Measurements from ENCODE around the gene MPI. TPM values are rescaled to one million over a fixed set of nuclear protein-coding genes. Genes with fewer than 3 reads are reported as not detected.

The MPI gene
- 17.9 TPM for total RNA-seq (2013)
- 10 to 100 TPM; 19.2 to 19.9 (median 19.7) TPM for polyA plus RNA-seq
- polyA minus RNA-seq, result 11.1 and 28.2 TPM in 2 replicates
- total RNA-seq, result 0.59 to 9.8 (median 6.3) reads per million in 11 experiments

GRCh38 chr15:74889883-74890664, at the start of gene MPI:
MPI (plus strand) TSS chr15:74890042; CDS start chr15:74890074, 32 bp downstream.
- Histone ChIP-seq H3K4me2 (replicated peaks; ENCODE audit: extremely low read depth, low read length, poor library complexity, severe bottlenecking) (peak within 1 kb of the TSS; percentile 99), H3K9ac (ENCODE audit: insufficient read depth, low read length, poor library complexity, severe bottlenecking) (peak within 1 kb of the TSS; percentile 77), H3K27me3 (ENCODE audit: control insufficient read depth in 2 of 2, insufficient read depth in 2 of 2, low read length in 2 of 2) (no peaks in the 10 kb centered on the region), H3K79me2 (ENCODE audit: insufficient read depth, low read length) (peaks cover 6% of the 10 kb centered on the region), H3K27ac (ENCODE audit: low read depth in 1 of 2, low read length in 2 of 2) (peak within 1 kb of the TSS in 1 of 2 donors; percentile 84), H3K4me3 (replicated peaks in 1 of 3; ENCODE audit: low read depth in 2 of 3, low read length in 3 of 3) (peak within 1 kb of the TSS; percentile 62 to 99 (median 97)), H4K20me1 (ENCODE audit: insufficient read depth, low read length) (no peaks in the 10 kb centered on the region), H2AFZ (ENCODE audit: insufficient read depth, low read depth, low read length, poor library complexity, severe bottlenecking) (peak within 1 kb of the TSS; percentile 99), H3K4me1 (ENCODE audit: control insufficient read depth in 1 of 2, insufficient read depth in 2 of 2, low read length in 2 of 2) (peaks cover 35 to 40% of the 10 kb centered on the region in 2 donors), H3K36me3 (replicated peaks in 1 of 2; ENCODE audit: control insufficient read depth in 1 of 2, insufficient read depth in 2 of 2, low read length in 2 of 2) (peaks cover 10 to 14% of the 10 kb centered on the region in 2 donors), H3K9me3 (replicated peaks in 1 of 2; ENCODE audit: control insufficient read depth in 1 of 2, insufficient read depth in 1 of 2, low read length in 2 of 2) (no peaks in the 10 kb centered on the region)
- peak; percentile 64 to 79 (median 69) for DNase-seq
- H3K36me3 Mint-ChIP-seq, result peaks cover 15 to 24% of the 10 kb centered on the region in 2 donors
- peaks cover 45% of the 10 kb centered on the region for H3K4me1 Mint-ChIP-seq
- 2% methylated on average over 39 of the region's 47 CpGs for WGBS (ENCODE audit: insufficient coverage)
- H3K27me3 Mint-ChIP-seq (ENCODE audit: low read depth in 3 of 3), result peaks cover 0 to 5% (median 0%) of the 10 kb centered on the region in 3 donors
- no peak for TF ChIP-seq CTCF (IDR thresholded peaks at IDR 0.05)
- intact Hi-C loops (cut with micrococcal nuclease), result no loop called here
- H3K27ac Mint-ChIP-seq, result peak within 1 kb of the TSS; percentile 55 to 88 (median 77)
- peaks cover 0 to 2% (median 0%) of the 10 kb centered on the region in 7 donors for H3K9me3 Mint-ChIP-seq
- H3K4me3 Mint-ChIP-seq, result peak within 1 kb of the TSS; percentile 91 to 96

- H3K9me3 Mint-ChIP-seq, result no peaks in the 10 kb centered on the region
- peaks cover 37% of the 10 kb centered on the region for H3K4me1 Mint-ChIP-seq
- Histone ChIP-seq H3K27me3 (ENCODE audit: control insufficient read depth in 2 of 2, insufficient read depth in 2 of 2, low read length in 2 of 2) (no peaks in the 10 kb centered on the region), H2AFZ (ENCODE audit: insufficient read depth, low read depth, low read length, poor library complexity, severe bottlenecking) (no peak overlapping the region), H3K4me3 (replicated peaks in 1 of 3; ENCODE audit: low read depth in 2 of 3, low read length in 3 of 3) (no peak overlapping the region), H4K20me1 (ENCODE audit: insufficient read depth, low read length) (peaks cover 27% of the 10 kb centered on the region), H3K4me2 (replicated peaks; ENCODE audit: extremely low read depth, low read length, poor library complexity, severe bottlenecking) (no peak overlapping the region), H3K4me1 (ENCODE audit: control insufficient read depth in 1 of 2, insufficient read depth in 2 of 2, low read length in 2 of 2) (peaks cover 16 to 22% of the 10 kb centered on the region in 2 donors), H3K27ac (ENCODE audit: low read depth in 1 of 2, low read length in 2 of 2) (no peak overlapping the region), H3K9me3 (replicated peaks in 1 of 2; ENCODE audit: control insufficient read depth in 1 of 2, insufficient read depth in 1 of 2, low read length in 2 of 2) (no peaks in the 10 kb centered on the region), H3K9ac (ENCODE audit: insufficient read depth, low read length, poor library complexity, severe bottlenecking) (no peak overlapping the region), H3K36me3 (replicated peaks in 1 of 2; ENCODE audit: control insufficient read depth in 1 of 2, insufficient read depth in 2 of 2, low read length in 2 of 2) (peaks cover 25 to 48% of the 10 kb centered on the region in 2 donors), H3K79me2 (ENCODE audit: insufficient read depth, low read length) (peaks cover 2% of the 10 kb centered on the region)
- H3K4me3 Mint-ChIP-seq, result peak overlapping the region; percentile 5 to 30
- DNase-seq, result no peak
- intact Hi-C loops (cut with micrococcal nuclease), result loop anchor here (10.0 kb wide), 1 partner anchor 64 kb away; the partner anchor contains the start of gene FAM219B (in 2 of the 2)
- H3K27me3 Mint-ChIP-seq (ENCODE audit: low read depth in 3 of 3), result peaks cover 0 to 3% (median 0%) of the 10 kb centered on the region in 3 donors
- peaks cover 26 to 51% of the 10 kb centered on the region in 2 donors for H3K36me3 Mint-ChIP-seq
- WGBS (ENCODE audit: insufficient coverage), result 92% methylated on average over 9 of the region's 9 CpGs
- TF ChIP-seq CTCF (IDR thresholded peaks at IDR 0.05), result no peak
- no peak overlapping the region for H3K27ac Mint-ChIP-seq
Observed at GRCh38 chr15:74840851-74841775, 48.7 kb upstream of the MPI start.
